ENCODE data around the gene HMGCL.

The HMGCL gene

GRCh38 chr1:23801876-23802275 is 23.4 kb downstream of the HMGCL start:
- ChIA-PET CTCF (interaction anchor here (0.6 to 5.6 kb wide), 12 partner anchors 9 to 541 kb away, joined by 3 to 52 read pairs (median 4); no protein-coding TSS in a partner anchor), POLR2A (interaction anchor here (0.6 to 5.5 kb wide), 6 partner anchors 11 to 241 kb away, joined by 3 to 47 read pairs (median 5); partner anchors contain the start of genes HMGCL, LYPLA2 and PITHD1)
- no peak overlapping the region for H3K27ac ChIP-seq (ENCODE audit: extremely low read depth, low read depth, low read length)

GRCh38 chr1:23801338-23801748 is 23.9 kb downstream of the HMGCL start:
- peaks cover 3% of the 10 kb centered on the region; the same call in 1 of the 2 replicates for H3K4me1 ChIP-seq (ENCODE audit: control insufficient read depth, insufficient read depth, low read length)
- H3K27ac ChIP-seq (ENCODE audit: extremely low read depth, low read depth, low read length) = no peak overlapping the region; the same call in 1 of the 2 replicates
- ChIA-PET POLR2A (interaction anchor here (0.6 to 5.5 kb wide), 7 partner anchors 10 to 179 kb away, joined by 3 to 47 read pairs (median 6); partner anchors contain the start of genes HMGCL, LYPLA2, PITHD1 and SRSF10), CTCF (interaction anchor here (0.7 to 5.6 kb wide), 7 partner anchors 9 to 115 kb away, joined by 3 to 52 read pairs (median 4); no protein-coding TSS in a partner anchor)
- peak overlapping the region; percentile 80 for H3K4me3 ChIP-seq (ENCODE audit: low read depth, low read length)
- H3K36me3 ChIP-seq (ENCODE audit: control insufficient read depth in 2 of 2, insufficient read depth in 1 of 2, low read length in 2 of 2) = peaks cover 0 to 60% of the 10 kb centered on the region in 2 experiments; a peak in 2 of 3 replicates
- TF ChIP-seq SALL2 (tag by site-specific recombination; IDR thresholded peaks at IDR 0.05; ENCODE audit: borderline replicate concordance) = no peak
- TF ChIP-seq ZNF335 (tag by site-specific recombination; conservative IDR thresholded peaks at IDR 0.05) = peak; percentile 79
- TF ChIP-seq ZNF600 (tag by site-specific recombination; IDR thresholded peaks at IDR 0.05) = 0 out of 2 replicates have a peak, but pooled peaks have one; percentile 17
- no peak for TF ChIP-seq ZNF76 (tag by site-specific recombination; IDR thresholded peaks at IDR 0.05; ENCODE audit: borderline replicate concordance, low read depth)
- peak; percentile 8; the same call in 1 of the 2 replicates for TF ChIP-seq ZBTB20 (tag by site-specific recombination; IDR thresholded peaks at IDR 0.05)
- 0 out of 2 replicates have a peak, but pooled peaks have one; percentile 34 for TF ChIP-seq SCRT1 (tag by site-specific recombination; IDR thresholded peaks at IDR 0.05; ENCODE audit: borderline replicate concordance)
- TF ChIP-seq ZNF223 (tag by site-specific recombination; IDR thresholded peaks at IDR 0.05) = no peak
- TF ChIP-seq SCRT2 (tag by site-specific recombination; IDR thresholded peaks at IDR 0.05) = peak; percentile 86
- H3K9me3 ChIP-seq (ENCODE audit: control insufficient read depth, insufficient read depth, low read depth, low read length) = no peaks in the 10 kb centered on the region

More at GRCh38 chr1:23801876-23802275, 23.4 kb downstream of the HMGCL start:
- no peak for TF ChIP-seq ZNF549 (tag by site-specific recombination; IDR thresholded peaks at IDR 0.05)
- TF ChIP-seq ZNF600 (tag by site-specific recombination; IDR thresholded peaks at IDR 0.05) = 0 out of 2 replicates have a peak, but pooled peaks have one; percentile 27
- peaks cover 0 to 60% of the 10 kb centered on the region in 2 experiments; a peak in 2 of 3 replicates for H3K36me3 ChIP-seq (ENCODE audit: control insufficient read depth in 2 of 2, insufficient read depth in 1 of 2, low read length in 2 of 2)
- no peak overlapping the region for H3K4me3 ChIP-seq (ENCODE audit: low read depth, low read length)
- H3K4me1 ChIP-seq (ENCODE audit: control insufficient read depth, insufficient read depth, low read length) = peaks cover 3% of the 10 kb centered on the region; the same call in 1 of the 2 replicates
- no peaks in the 10 kb centered on the region for H3K9me3 ChIP-seq (ENCODE audit: control insufficient read depth, insufficient read depth, low read depth, low read length)

DNA sequence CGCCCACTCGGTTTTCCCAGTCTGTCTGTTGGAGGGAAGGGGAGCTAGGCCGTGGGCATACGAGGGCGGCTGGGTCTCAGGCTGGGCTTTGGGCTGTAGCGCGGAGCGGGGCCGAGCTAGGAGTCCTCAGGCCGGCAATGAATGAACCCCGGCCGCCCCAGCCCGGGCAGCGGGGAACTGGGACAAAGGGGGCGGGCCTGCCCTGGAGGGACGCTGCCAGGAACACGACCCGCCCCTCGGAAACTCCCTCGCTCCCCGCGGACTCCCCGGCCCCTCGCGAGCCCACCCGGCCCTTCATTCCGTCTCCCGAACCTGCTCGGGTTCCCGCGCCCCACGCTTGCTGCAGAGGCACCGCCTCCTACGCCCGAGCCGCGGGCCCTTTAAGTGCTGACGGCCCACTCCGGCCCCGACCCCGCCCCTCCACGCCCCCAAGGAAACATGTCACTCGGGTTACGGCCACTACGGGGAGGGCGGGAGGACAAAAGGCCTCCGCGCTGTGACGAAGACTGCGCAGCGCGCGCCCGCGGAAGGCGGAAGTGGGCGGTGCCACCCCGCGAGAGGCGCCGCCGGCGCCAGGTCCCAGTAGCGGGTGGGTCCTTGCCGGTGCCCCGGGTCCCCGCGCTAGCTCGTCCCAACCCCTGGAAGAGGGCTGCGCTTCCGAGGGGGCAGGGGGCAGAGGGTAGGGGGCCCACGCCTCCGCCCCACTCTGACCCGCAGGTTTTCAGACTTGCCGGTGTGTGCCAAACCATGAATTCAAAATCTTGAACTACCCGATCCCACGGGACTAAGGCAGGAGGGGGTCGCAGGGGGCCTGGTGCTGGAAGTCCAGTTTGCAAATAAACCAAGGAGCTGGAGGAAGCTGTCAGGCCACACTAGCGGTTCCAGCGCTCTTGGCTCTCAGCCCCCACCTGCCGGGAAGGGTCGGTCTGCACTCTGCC is 24.6 kb downstream of the HMGCL start, which contains the start of gene GALE:
TSS of gene GALE (minus strand) at position 355 of the 938 bp plus-strand sequence. CDS start 1,747 bp downstream, outside the sequence.
- peak within 1 kb of the TSS; percentile 59; the same call in 1 of the 2 replicates for H3K27ac ChIP-seq (ENCODE audit: extremely low read depth, low read depth, low read length)
- TF ChIP-seq SP7 (tag by site-specific recombination; IDR thresholded peaks at IDR 0.05) = peak; percentile 58
- TF ChIP-seq ZNF324 (tag by site-specific recombination; IDR thresholded peaks at IDR 0.05) = no peak
- no peak for TF ChIP-seq ZNF248 (tag by site-specific recombination; IDR thresholded peaks at IDR 0.05)
- TF ChIP-seq KLF16 (tag by site-specific recombination; IDR thresholded peaks at IDR 0.05) = peak; percentile 89
- TF ChIP-seq, protein P1, sequence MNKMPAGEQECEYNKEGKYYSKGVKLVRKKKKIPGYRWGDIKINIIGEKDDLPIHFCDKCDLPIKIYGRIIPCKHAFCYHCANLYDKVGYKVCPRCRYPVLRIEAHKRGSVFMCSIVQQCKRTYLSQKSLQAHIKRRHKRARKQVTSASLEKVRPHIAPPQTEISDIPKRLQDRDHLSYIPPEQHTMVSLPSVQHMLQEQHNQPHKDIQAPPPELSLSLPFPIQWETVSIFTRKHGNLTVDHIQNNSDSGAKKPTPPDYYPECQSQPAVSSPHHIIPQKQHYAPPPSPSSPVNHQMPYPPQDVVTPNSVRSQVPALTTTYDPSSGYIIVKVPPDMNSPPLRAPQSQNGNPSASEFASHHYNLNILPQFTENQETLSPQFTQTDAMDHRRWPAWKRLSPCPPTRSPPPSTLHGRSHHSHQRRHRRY (tag by site-specific recombination; IDR thresholded peaks at IDR 0.05) = no peak
- TF ChIP-seq ZBTB11 (tag by site-specific recombination; conservative IDR thresholded peaks at IDR 0.05; ENCODE audit: low read depth) = peak; percentile 87
- TF ChIP-seq, protein P2, sequence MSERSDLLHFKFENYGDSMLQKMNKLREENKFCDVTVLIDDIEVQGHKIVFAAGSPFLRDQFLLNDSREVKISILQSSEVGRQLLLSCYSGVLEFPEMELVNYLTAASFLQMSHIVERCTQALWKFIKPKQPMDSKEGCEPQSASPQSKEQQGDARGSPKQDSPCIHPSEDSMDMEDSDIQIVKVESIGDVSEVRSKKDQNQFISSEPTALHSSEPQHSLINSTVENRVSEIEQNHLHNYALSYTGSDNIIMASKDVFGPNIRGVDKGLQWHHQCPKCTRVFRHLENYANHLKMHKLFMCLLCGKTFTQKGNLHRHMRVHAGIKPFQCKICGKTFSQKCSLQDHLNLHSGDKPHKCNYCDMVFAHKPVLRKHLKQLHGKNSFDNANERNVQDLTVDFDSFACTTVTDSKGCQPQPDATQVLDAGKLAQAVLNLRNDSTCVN (tag by site-specific recombination; optimal IDR thresholded peaks at IDR 0.05) = peak; percentile 97
- TF ChIP-seq, protein P3, sequence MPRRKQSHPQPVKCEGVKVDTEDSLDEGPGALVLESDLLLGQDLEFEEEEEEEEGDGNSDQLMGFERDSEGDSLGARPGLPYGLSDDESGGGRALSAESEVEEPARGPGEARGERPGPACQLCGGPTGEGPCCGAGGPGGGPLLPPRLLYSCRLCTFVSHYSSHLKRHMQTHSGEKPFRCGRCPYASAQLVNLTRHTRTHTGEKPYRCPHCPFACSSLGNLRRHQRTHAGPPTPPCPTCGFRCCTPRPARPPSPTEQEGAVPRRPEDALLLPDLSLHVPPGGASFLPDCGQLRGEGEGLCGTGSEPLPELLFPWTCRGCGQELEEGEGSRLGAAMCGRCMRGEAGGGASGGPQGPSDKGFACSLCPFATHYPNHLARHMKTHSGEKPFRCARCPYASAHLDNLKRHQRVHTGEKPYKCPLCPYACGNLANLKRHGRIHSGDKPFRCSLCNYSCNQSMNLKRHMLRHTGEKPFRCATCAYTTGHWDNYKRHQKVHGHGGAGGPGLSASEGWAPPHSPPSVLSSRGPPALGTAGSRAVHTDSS (tag by site-specific recombination; IDR thresholded peaks at IDR 0.05) = peak; percentile 78
- no peak for TF ChIP-seq ZNF837 (tag by site-specific recombination; IDR thresholded peaks at IDR 0.05)

More for the DNA sequence above, 24.6 kb downstream of the HMGCL start, which contains the start of gene GALE:
- H3K9me3 ChIP-seq (ENCODE audit: control insufficient read depth, insufficient read depth, low read depth, low read length) = no peaks in the 10 kb centered on the region
- H3K36me3 ChIP-seq (ENCODE audit: control insufficient read depth in 2 of 2, insufficient read depth in 1 of 2, low read length in 2 of 2) = peaks cover 0 to 66% of the 10 kb centered on the region in 2 experiments; a peak in 2 of 3 replicates
- POLR2A ChIA-PET = interaction anchor here (0.6 to 5.5 kb wide), 10 partner anchors 10 to 179 kb away, joined by 3 to 47 read pairs (median 6); partner anchors contain the start of genes HMGCL, LYPLA2, PITHD1 and SRSF10
- peaks cover 3% of the 10 kb centered on the region; the same call in 1 of the 2 replicates for H3K4me1 ChIP-seq (ENCODE audit: control insufficient read depth, insufficient read depth, low read length)
- peak within 1 kb of the TSS; percentile 80 for H3K4me3 ChIP-seq (ENCODE audit: low read depth, low read length)
- CTCF ChIA-PET = interaction anchor here (0.5 to 5.6 kb wide), 6 partner anchors 10 to 399 kb away, joined by 3 to 52 read pairs (median 3); no protein-coding TSS in a partner anchor

Measured in HEK293 (cell line).